K562 (cell line): Measurements from ENCODE around the gene SUMF2. TPM values are rescaled to one million over a fixed set of nuclear protein-coding genes. Genes with fewer than 3 reads are reported as not detected.

Experiments used
- CBX2 ChIP-seq: fragments of 200-600 bp; sonication (generic); IDR thresholded peaks from one replicate; pipeline ENCODE4 v1.6.1; 2012; ENCODE audit warnings: mild to moderate bottlenecking, low read length, inconsistent platforms; ENCODE audit not compliant: insufficient read depth, poor library complexity, severe bottlenecking
- CREB5 ChIP-seq: fragments of 250-450 bp; sonication (Bioruptor Pico); IDR thresholded peaks from 2 replicates; pipeline ENCODE4 v1.5.0; 2020; ENCODE audit warnings: mild to moderate bottlenecking
- CUX1 ChIP-seq: fragments of 200-800 bp; sonication (Bioruptor generic); IDR thresholded peaks from 2 replicates; pipeline ENCODE4 v1.6.1; 2016; ENCODE audit warnings: missing genetic modification characterization, missing compliant biosample characterization
- FOS ChIP-seq: IDR thresholded peaks from 3 replicates; pipeline ENCODE4 v1.6.1; 2011; ENCODE audit not compliant: insufficient read length; ENCODE audit errors: extremely low read depth
- GATAD2A ChIP-seq: fragments of 450-650 bp; IDR thresholded peaks from 2 replicates; pipeline ENCODE4 v1.6.1; 2017
- POLR2A ChIP-seq: fragments of 450-650 bp; conservative IDR thresholded peaks from 2 replicates; pipeline ENCODE4 v1.6.1; 2016
- RBM39 ChIP-seq: fragments of 200-400 bp; formaldehyde crosslinking; optimal IDR thresholded peaks from 2 replicates; pipeline ENCODE3; 2018; ENCODE audit warnings: low read depth, low read length
- RHOXF2B ChIP-seq: fragments of 250-450 bp; sonication (Bioruptor Pico); conservative IDR thresholded peaks from 2 replicates; pipeline ENCODE4 v1.5.1; 2021
- TGIF2 ChIP-seq: sonication (generic); formaldehyde crosslinking; IDR thresholded peaks from 2 replicates; pipeline ENCODE4 v1.8.1; 2022; ENCODE audit warnings: mild to moderate bottlenecking, missing genetic modification reagents, moderate library complexity
- THAP12 ChIP-seq: fragments of 250-450 bp; sonication (Bioruptor Pico); IDR thresholded peaks from 2 replicates; pipeline ENCODE4 v1.9.0; 2021; ENCODE audit warnings: mild to moderate bottlenecking, inconsistent platforms
- THRA ChIP-seq: fragments of 450-650 bp; IDR thresholded peaks from 2 replicates; pipeline ENCODE4 v1.6.1; 2017; ENCODE audit warnings: mild to moderate bottlenecking, moderate library complexity
- USF1 ChIP-seq: sonication (generic); formaldehyde crosslinking; IDR thresholded peaks from 2 replicates; pipeline ENCODE4 v1.9.0; 2022; ENCODE audit warnings: mild to moderate bottlenecking, missing genetic modification reagents
- VEZF1 ChIP-seq: fragments of 200-800 bp; sonication (Bioruptor generic); IDR thresholded peaks from 2 replicates; pipeline ENCODE4 v1.6.1; 2017; ENCODE audit warnings: missing genetic modification characterization, missing compliant biosample characterization
- ZNF263 ChIP-seq: sonication (generic); formaldehyde crosslinking; IDR thresholded peaks from 2 replicates; pipeline ENCODE4 v1.8.0; 2022; ENCODE audit warnings: mild to moderate bottlenecking, missing genetic modification reagents, borderline replicate concordance
- polyA plus RNA-seq, 8 experiments: library from polyadenylated mRNA; depleted of rRNA in 4 of 8; stranded (reverse) in 5 of 8; unstranded in 3 of 8; fragments of >200 nt; fragmentation: Nextera tagmentation in 2 of 8; fragmentation: Illumina TruSeq in 1 of 8; extraction: Ambion mirVana in 2 of 8; extraction: Trizol in 1 of 8; gene quantifications; 2 replicates each; pipeline versions ENCODE4 v1.2.1 to v1.2.3, GENCODE V29; 2011 to 2014; ENCODE audit warnings: inconsistent platforms in 1 of 8, missing spikeins in 1 of 8
- total RNA-seq, 7 experiments: library from RNA; depleted of rRNA in 6 of 7; stranded (reverse); fragments of >200 nt in 6 of 7; fragmentation: Illumina TruSeq in 2 of 7; extraction: Trizol in 2 of 7; gene quantifications; 2 replicates each; pipeline versions ENCODE4 v1.2.1 to v1.2.3, GENCODE V29; 2011 to 2021; ENCODE audit warnings: low replicate concordance in 1 of 7

The SUMF2 gene
- total and polyA plus RNA-seq, 9 of the 15 experiments (the other 6 are each of a cell fraction or from before 2014, with no cell fraction given): 39.0 to 113 (median 67.7) TPM

- TF ChIP-seq CUX1 (CRISPR knock-in tag) (no peak), CBX2 (no peak), RHOXF2B (no peak), CREB5 (CRISPR knock-in tag) (no peak), THAP12 (CRISPR knock-in tag) (0 out of 2 replicates have a peak, but pooled peaks have one; percentile 39), POLR2A (peak; percentile 92), GATAD2A (peak; percentile 81), ZNF263 (CRISPR knock-in tag) (peak; percentile 68), TGIF2 (CRISPR knock-in tag) (no peak), VEZF1 (CRISPR knock-in tag) (peak; percentile 80), USF1 (peak; percentile 68; the same call in 1 of the 2 replicates), FOS (peak; percentile 89), RBM39 (no peak), THRA (no peak)
These were observed 12.5 kb upstream of the SUMF2 start, which contains the start of the genes CCT6A and PSPH (continued) for GRCh38 chr7:56051339-56052191.
